Measurements from ENCODE around the gene MSANTD1. TPM values are rescaled to one million over a fixed set of nuclear protein-coding genes. Genes with fewer than 3 reads are reported as not detected.

The MSANTD1 gene
- total and polyA plus RNA-seq, 10 of the 15 experiments (the other 5 are each of a cell fraction or from before 2014, with no cell fraction given) = 0.07 to 0.87 (median 0.22) TPM; not detected in 2

DNA sequence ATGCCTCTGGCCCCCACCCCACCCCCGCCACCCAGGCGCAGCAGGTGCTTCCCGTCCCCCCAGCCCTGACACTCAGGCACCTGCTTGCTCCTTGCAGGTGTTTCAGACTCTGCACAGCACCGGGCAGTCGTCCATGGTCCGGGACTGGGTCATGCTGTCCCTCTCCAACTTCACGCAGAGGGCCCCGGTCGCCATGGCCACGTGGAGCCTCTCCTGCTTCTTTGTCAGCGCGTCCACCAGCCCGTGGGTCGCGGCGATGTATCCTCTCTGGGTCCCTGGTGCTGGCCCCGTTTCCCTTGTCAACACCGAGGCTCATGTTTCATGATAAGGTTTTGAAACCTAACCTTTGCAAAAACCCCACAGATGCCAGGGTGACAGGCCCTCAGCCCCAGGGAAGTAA, 10.2 kb upstream of the MSANTD1 start:
- Histone ChIP-seq H3K4me3 (no peak overlapping the region), H3K4me1 (ENCODE audit: control insufficient read depth, insufficient read depth, low read length) (no peaks in the 10 kb centered on the region), H3K79me2 (ENCODE audit: control insufficient read depth, insufficient read depth, low read length) (no peaks in the 10 kb centered on the region), H2AFZ (ENCODE audit: control insufficient read depth, low read depth, low read length) (no peak overlapping the region), H3K4me2 (ENCODE audit: control insufficient read depth, insufficient read depth) (no peak overlapping the region), H3K27me3 (replicated peaks in 1 of 2; ENCODE audit: control insufficient read depth in 2 of 2, insufficient read depth in 2 of 2, low read length in 1 of 2) (no peaks in the 10 kb centered on the region), H3K36me3 (ENCODE audit: control insufficient read depth in 2 of 2, insufficient read depth in 2 of 2, low read length in 1 of 2) (peaks cover 7 to 41% of the 10 kb centered on the region in 2 experiments), H3K9ac (ENCODE audit: control insufficient read depth, insufficient read depth, low read length) (no peak overlapping the region), H3K9me3 (replicated peaks; ENCODE audit: control insufficient read depth, insufficient read depth, low read length) (no peaks in the 10 kb centered on the region), H3K27ac (ENCODE audit: control insufficient read depth, insufficient read depth) (no peak overlapping the region), H4K20me1 (ENCODE audit: control insufficient read depth, insufficient read depth) (no peaks in the 10 kb centered on the region)
- in situ Hi-C loops (cut with MboI) (no loop called here), intact Hi-C loops (cut with micrococcal nuclease; ENCODE audit: unreplicated experiment) (no loop called here)
- CTCF ChIA-PET = no interaction called here
- no peak for TF ChIP-seq POLR2AphosphoS5 (IDR thresholded peaks at IDR 0.05; ENCODE audit: low read length)
- TF ChIP-seq SPI1 (IDR thresholded peaks at IDR 0.05; ENCODE audit: borderline replicate concordance, insufficient read depth, low read depth, low read length) = no peak
- no peak for TF ChIP-seq NBN (IDR thresholded peaks at IDR 0.05)
- no peak for TF ChIP-seq IKZF1 (conservative IDR thresholded peaks at IDR 0.05)
- ATAC-seq (no peak), FAIRE-seq (no peak), DNase-seq (ENCODE audit: low read depth, low spot score) (no peak)
- RAD21 ChIA-PET (ENCODE audit: unreplicated experiment) = no interaction called here
- no TSS peak for BruUV-seq (replicated peaks)
- POLR2A ChIA-PET = no interaction called here
- 95% methylated on average over 12 of the region's 18 CpGs for WGBS (ENCODE audit: insufficient coverage, insufficient replicate concordance, low lambda C conversion rate, missing lambda C conversion rate)
- SMC1A ChIA-PET (ENCODE audit: uncharacterized antibody, unreplicated experiment) = no interaction called here

DNA sequence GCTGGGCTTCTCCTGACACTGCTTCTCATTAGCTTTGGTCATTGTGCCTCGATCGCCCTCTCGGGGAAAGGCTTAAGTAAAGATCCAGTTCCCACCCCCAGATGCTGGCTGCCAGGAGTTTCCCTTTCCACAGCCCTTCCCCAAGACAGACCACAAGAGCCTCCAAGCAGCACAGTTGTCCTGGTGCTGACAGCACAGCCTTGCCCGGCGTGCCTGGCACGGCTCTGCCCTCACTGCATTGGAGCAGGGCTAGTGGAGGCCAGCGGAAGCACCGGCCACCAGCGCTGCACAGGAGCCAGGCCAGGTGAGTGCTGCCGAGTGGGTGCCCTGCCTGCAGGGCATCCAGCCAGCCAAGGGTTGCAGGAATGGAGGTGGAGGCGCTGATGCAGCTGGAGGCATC, 9.7 kb upstream of the MSANTD1 start:
- Histone ChIP-seq H3K27ac (ENCODE audit: control insufficient read depth, insufficient read depth) (no peak overlapping the region), H3K4me3 (no peak overlapping the region), H3K4me2 (ENCODE audit: control insufficient read depth, insufficient read depth) (no peak overlapping the region), H3K79me2 (ENCODE audit: control insufficient read depth, insufficient read depth, low read length) (no peaks in the 10 kb centered on the region), H3K4me1 (ENCODE audit: control insufficient read depth, insufficient read depth, low read length) (no peaks in the 10 kb centered on the region), H3K9ac (ENCODE audit: control insufficient read depth, insufficient read depth, low read length) (no peak overlapping the region), H3K9me3 (replicated peaks; ENCODE audit: control insufficient read depth, insufficient read depth, low read length) (no peaks in the 10 kb centered on the region), H3K36me3 (ENCODE audit: control insufficient read depth in 2 of 2, insufficient read depth in 2 of 2, low read length in 1 of 2) (peaks cover 7 to 38% of the 10 kb centered on the region in 2 experiments), H3K27me3 (replicated peaks in 1 of 2; ENCODE audit: control insufficient read depth in 2 of 2, insufficient read depth in 2 of 2, low read length in 1 of 2) (no peaks in the 10 kb centered on the region), H4K20me1 (ENCODE audit: control insufficient read depth, insufficient read depth) (no peaks in the 10 kb centered on the region), H2AFZ (ENCODE audit: control insufficient read depth, low read depth, low read length) (no peak overlapping the region)
- 98% methylated on average over 11 of the region's 11 CpGs for whole genome bisulfite sequencing (ENCODE audit: insufficient coverage, insufficient replicate concordance, low lambda C conversion rate, missing lambda C conversion rate)
- no peak for ATAC-seq
- TF ChIP-seq, protein P1, sequence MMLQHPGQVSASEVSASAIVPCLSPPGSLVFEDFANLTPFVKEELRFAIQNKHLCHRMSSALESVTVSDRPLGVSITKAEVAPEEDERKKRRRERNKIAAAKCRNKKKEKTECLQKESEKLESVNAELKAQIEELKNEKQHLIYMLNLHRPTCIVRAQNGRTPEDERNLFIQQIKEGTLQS (IDR thresholded peaks at IDR 0.05; ENCODE audit: borderline replicate concordance, extremely low read depth, low read depth, low read length) = no peak
- TF ChIP-seq TCF3 (IDR thresholded peaks at IDR 0.05; ENCODE audit: borderline replicate concordance, insufficient read depth, low read depth, low read length) (no peak), CHD1 (IDR thresholded peaks at IDR 0.05; ENCODE audit: low read depth, low read length) (no peak), HCFC1 (IDR thresholded peaks at IDR 0.05; ENCODE audit: low read length) (no peak), SMARCA5 (IDR thresholded peaks at IDR 0.05) (no peak), IKZF2 (IDR thresholded peaks at IDR 0.05) (no peak), RCOR1 (conservative IDR thresholded peaks at IDR 0.05; ENCODE audit: low read depth, low read length) (no peak)
- TF ChIP-seq, protein P2, sequence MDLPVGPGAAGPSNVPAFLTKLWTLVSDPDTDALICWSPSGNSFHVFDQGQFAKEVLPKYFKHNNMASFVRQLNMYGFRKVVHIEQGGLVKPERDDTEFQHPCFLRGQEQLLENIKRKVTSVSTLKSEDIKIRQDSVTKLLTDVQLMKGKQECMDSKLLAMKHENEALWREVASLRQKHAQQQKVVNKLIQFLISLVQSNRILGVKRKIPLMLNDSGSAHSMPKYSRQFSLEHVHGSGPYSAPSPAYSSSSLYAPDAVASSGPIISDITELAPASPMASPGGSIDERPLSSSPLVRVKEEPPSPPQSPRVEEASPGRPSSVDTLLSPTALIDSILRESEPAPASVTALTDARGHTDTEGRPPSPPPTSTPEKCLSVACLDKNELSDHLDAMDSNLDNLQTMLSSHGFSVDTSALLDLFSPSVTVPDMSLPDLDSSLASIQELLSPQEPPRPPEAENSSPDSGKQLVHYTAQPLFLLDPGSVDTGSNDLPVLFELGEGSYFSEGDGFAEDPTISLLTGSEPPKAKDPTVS (IDR thresholded peaks at IDR 0.05; ENCODE audit: low read depth, low read length) = no peak
- TF ChIP-seq, protein P3, sequence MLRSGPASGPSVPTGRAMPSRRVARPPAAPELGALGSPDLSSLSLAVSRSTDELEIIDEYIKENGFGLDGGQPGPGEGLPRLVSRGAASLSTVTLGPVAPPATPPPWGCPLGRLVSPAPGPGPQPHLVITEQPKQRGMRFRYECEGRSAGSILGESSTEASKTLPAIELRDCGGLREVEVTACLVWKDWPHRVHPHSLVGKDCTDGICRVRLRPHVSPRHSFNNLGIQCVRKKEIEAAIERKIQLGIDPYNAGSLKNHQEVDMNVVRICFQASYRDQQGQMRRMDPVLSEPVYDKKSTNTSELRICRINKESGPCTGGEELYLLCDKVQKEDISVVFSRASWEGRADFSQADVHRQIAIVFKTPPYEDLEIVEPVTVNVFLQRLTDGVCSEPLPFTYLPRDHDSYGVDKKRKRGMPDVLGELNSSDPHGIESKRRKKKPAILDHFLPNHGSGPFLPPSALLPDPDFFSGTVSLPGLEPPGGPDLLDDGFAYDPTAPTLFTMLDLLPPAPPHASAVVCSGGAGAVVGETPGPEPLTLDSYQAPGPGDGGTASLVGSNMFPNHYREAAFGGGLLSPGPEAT (IDR thresholded peaks at IDR 0.05; ENCODE audit: low read depth) = no peak
- POLR2A ChIA-PET = no interaction called here
- no peak for DNase-seq (ENCODE audit: low read depth, low spot score)
- FAIRE-seq = no peak
- intact Hi-C loops (cut with micrococcal nuclease; ENCODE audit: unreplicated experiment) (no loop called here), in situ Hi-C loops (cut with MboI) (no loop called here)
- CTCF ChIA-PET = no interaction called here
- BruUV-seq (replicated peaks) = no TSS peak
- RAD21 ChIA-PET (ENCODE audit: unreplicated experiment) = no interaction called here
- SMC1A ChIA-PET (ENCODE audit: uncharacterized antibody, unreplicated experiment) = no interaction called here
